Naive thymus-derived CD8-positive, alpha-beta T cell (primary cell): ENCODE data around the gene ROCK2. TPM values are rescaled to one million over a fixed set of nuclear protein-coding genes. Genes with fewer than 3 reads are reported as not detected.

Experiments used
- ATAC-seq, 2 donors: fragments of 150-1000 bp; cut with Tn5 transposase in 1 of 2; sonication (Bioruptor Pico), chemical (Tn5 transposase) in 1 of 2; 1 replicate in 1 of 2; 2 replicates in 1 of 2; pipeline ENCODE4 v1.10.0; 2021; ENCODE audit warnings: mild to moderate bottlenecking in 2 of 2, moderate library complexity in 2 of 2
- POLR2A ChIA-PET: fragments of 350-600 bp; sonication (Branson Sonifier 250); formaldehyde crosslinking; loops from one replicate; lab custom pipeline; 2021; ENCODE audit warnings: antibody characterized with exemption; lab: Charles Lee
- DNase-seq, 10 donors: peaks; one replicate each; pipeline versions ENCODE4 v3.0.0 to v3.0.0-alpha.2; 2020 to 2022
- H3K27ac Mint-ChIP-seq, 10 donors: one replicate each; pipeline ENCODE4 v1.8.0; 2020 to 2022; ENCODE audit warnings: mild to moderate bottlenecking in 10 of 10, mixed read lengths in 10 of 10, moderate library complexity in 4 of 10, inconsistent platforms in 1 of 10
- H3K27me3 Mint-ChIP-seq, 5 donors: one replicate each; pipeline ENCODE4 v1.8.0; 2021 to 2022; ENCODE audit warnings: mixed read lengths in 5 of 5
- H3K36me3 Mint-ChIP-seq, 3 donors: one replicate each; pipeline ENCODE4 v1.8.0; 2020 to 2022; ENCODE audit warnings: mixed read lengths in 3 of 3, mild to moderate bottlenecking in 2 of 3, inconsistent platforms in 1 of 3
- H3K4me1 Mint-ChIP-seq, 4 donors: one replicate each; pipeline ENCODE4 v1.8.0; 2021 to 2022; ENCODE audit warnings: mixed read lengths in 4 of 4
- H3K4me3 Mint-ChIP-seq, 10 donors: one replicate each; pipeline ENCODE4 v1.8.0; 2020 to 2022; ENCODE audit warnings: mild to moderate bottlenecking in 10 of 10, mixed read lengths in 10 of 10, moderate library complexity in 6 of 10, inconsistent platforms in 1 of 10
- H3K9me3 Mint-ChIP-seq, 9 donors: one replicate each; pipeline ENCODE4 v1.8.0; 2020 to 2022; ENCODE audit warnings: mixed read lengths in 9 of 9, mild to moderate bottlenecking in 3 of 9, inconsistent platforms in 1 of 9, moderate library complexity in 1 of 9
- polyA plus RNA-seq, 3 donors: library from polyadenylated mRNA; unstranded; fragments of 300-500 nt; fragmentation: Illumina TruSeq; gene quantifications; one replicate each; pipeline ENCODE4 v1.2.3, GENCODE V29; 2021
- total RNA-seq, 8 experiments: library from RNA in 2 of 8; stranded (reverse) in 2 of 8; gene quantifications; one replicate each; pipeline ENCODE4 v1.2.3 and lab custom pipeline; 2021 to 2026

The ROCK2 gene
- total and polyA plus RNA-seq, 5 experiments from 2014 or later, result 6.1 to 23.9 (median 7.6) TPM

DNA sequence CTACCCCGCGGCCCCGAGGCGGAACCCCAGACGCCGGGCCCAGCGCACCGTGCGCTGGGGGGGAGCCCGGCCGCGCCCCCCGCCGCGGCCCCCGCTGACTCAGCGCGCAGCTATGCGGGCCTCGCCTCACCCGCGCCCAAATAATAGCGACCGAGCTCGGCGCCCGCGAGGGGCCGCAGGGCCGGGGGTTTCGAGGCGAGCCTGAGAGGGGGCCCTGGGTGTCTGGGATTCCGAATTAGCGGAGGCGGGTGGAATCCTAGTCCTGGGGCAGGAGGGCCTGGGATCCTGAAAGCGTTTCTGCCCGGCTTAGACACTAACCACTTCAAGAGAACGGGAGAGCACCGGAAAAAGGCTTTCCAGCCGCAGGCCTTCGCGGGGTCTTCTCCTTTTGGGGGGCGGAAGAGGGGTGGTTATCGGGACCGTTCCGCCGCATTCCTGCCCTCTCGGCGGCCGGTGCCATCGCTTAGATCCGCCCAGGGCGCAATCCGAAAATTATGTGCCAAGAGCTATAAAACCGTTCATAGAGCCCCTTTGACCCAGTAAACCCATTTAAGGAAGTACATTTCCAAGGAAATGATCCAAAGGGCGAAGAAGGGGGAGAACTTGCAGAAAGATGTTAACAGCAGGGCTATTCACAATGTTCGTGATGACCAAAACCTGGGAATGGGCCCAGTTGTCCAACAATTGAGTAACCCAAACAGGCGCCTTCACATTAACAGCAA, 681 bp upstream of the ROCK2 start:
- H3K4me1 Mint-ChIP-seq, result peaks cover 13 to 36% (median 27%) of the 10 kb centered on the region in 4 donors
- DNase-seq (peak in 5 of 10 donors; percentile 8 to 55 (median 30)), ATAC-seq (peak; percentile 48 to 56)
- no peaks in the 10 kb centered on the region for H3K36me3 Mint-ChIP-seq
- peak overlapping the region; percentile 78 to 94 (median 86) for H3K4me3 Mint-ChIP-seq
- H3K9me3 Mint-ChIP-seq, result no peaks in the 10 kb centered on the region
- H3K27ac Mint-ChIP-seq, result peak overlapping the region in 9 of 10 donors; percentile 12 to 92 (median 81)
- no peaks in the 10 kb centered on the region for H3K27me3 Mint-ChIP-seq
- POLR2A ChIA-PET, result interaction anchor here (0.7 to 2.1 kb wide), 4 partner anchors 190 to 215 kb away, joined by 4 to 13 read pairs (median 8); partner anchors contain the start of gene SLC66A3

DNA sequence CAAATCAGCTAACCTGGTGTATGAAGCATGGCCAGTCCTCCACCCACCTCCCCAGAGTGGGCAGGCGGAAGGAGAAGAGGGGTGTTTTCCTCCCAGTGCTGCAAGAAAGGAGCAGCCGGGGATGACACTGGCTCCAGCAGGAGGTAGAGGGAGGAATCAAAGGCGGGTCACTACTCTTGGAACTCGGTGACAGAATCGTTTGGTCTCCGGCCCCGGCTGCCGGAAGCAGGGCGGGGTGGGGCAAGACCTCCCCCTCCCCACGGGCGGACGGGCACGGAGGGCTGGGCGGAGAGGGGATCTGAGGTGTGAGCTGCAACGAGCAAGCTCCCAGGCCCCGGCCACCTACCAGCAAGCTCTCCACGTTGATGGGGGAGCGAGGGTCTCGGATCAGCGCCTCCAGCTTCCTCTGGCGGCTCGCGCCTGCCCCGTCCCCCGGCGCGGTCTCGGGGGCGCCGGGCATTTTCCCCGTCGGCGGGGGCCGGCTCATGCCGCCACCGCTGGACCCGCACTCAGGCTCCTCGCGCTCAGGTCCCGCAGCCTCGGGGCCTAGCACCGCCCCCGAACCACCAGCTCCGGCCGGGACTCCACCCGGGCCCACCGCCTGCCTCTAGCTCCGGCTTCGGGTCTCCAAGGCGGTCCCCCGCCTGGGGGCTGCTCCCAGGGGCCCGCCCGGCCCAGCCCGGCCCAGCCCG, 640 bp downstream of the ROCK2 start:
- Mint-ChIP-seq H3K27me3 (no peaks in the 10 kb centered on the region), H3K4me3 (peak overlapping the region; percentile 93 to 100 (median 98)), H3K9me3 (no peaks in the 10 kb centered on the region), H3K27ac (peak overlapping the region; percentile 82 to 97 (median 94)), H3K4me1 (peaks cover 15 to 46% (median 34%) of the 10 kb centered on the region in 4 donors), H3K36me3 (no peaks in the 10 kb centered on the region)
- ATAC-seq (peak; percentile 33 to 43), DNase-seq (peak in 9 of 10 donors; percentile 1 to 66 (median 21))
- POLR2A ChIA-PET, result interaction anchor here (0.6 to 2.1 kb wide), 5 partner anchors 31 to 211 kb away, joined by 3 to 13 read pairs (median 5); partner anchors contain the start of gene SLC66A3

GRCh38 chr2:11343368-11343649, 1.1 kb downstream of the ROCK2 start:
- no peak for DNase-seq
- Mint-ChIP-seq H3K27me3 (no peaks in the 10 kb centered on the region), H3K36me3 (no peaks in the 10 kb centered on the region), H3K9me3 (no peaks in the 10 kb centered on the region), H3K4me1 (peaks cover 15 to 49% (median 36%) of the 10 kb centered on the region in 4 donors), H3K4me3 (peak overlapping the region; percentile 93 to 100 (median 98)), H3K27ac (peak overlapping the region; percentile 82 to 97 (median 94))
- POLR2A ChIA-PET, result interaction anchor here (0.8 to 2.1 kb wide), 4 partner anchors 47 to 210 kb away, joined by 3 to 13 read pairs (median 6); partner anchors contain the start of gene SLC66A3
- peak in 1 of 2 donors; percentile 48 for ATAC-seq

- no peak for DNase-seq
- H3K9me3 Mint-ChIP-seq, result no peaks in the 10 kb centered on the region
- POLR2A ChIA-PET, result interaction anchor here (0.5 kb wide), 1 partner anchor 619 kb away, joined by 3 read pairs; no protein-coding TSS in a partner anchor
Observed at GRCh38 chr2:11342551-11343367, 1.7 kb downstream of the ROCK2 start.

GRCh38 chr2:11340717-11341116, 3.7 kb downstream of the ROCK2 start:
- peaks cover 15 to 55% (median 39%) of the 10 kb centered on the region in 4 donors for H3K4me1 Mint-ChIP-seq
- no peaks in the 10 kb centered on the region for H3K27me3 Mint-ChIP-seq
- POLR2A ChIA-PET, result no interaction called here
- DNase-seq (no peak), ATAC-seq (no peak)
- H3K27ac Mint-ChIP-seq, result peak overlapping the region in 2 of 10 donors; percentile 13 to 33
- H3K4me3 Mint-ChIP-seq, result peak overlapping the region in 2 of 10 donors; percentile 13 to 38
- peaks cover 0 to 4% (median 0%) of the 10 kb centered on the region in 9 donors for H3K9me3 Mint-ChIP-seq
- H3K36me3 Mint-ChIP-seq, result peaks cover 0 to 4% (median 1%) of the 10 kb centered on the region in 3 donors

More at GRCh38 chr2:11342551-11343367, 1.7 kb downstream of the ROCK2 start:
- H3K4me1 Mint-ChIP-seq, result peaks cover 15 to 49% (median 36%) of the 10 kb centered on the region in 4 donors
- H3K27me3 Mint-ChIP-seq, result no peaks in the 10 kb centered on the region
- no peak for ATAC-seq
- no peaks in the 10 kb centered on the region for H3K36me3 Mint-ChIP-seq
- peak overlapping the region in 8 of 10 donors; percentile 82 to 97 (median 94) for H3K27ac Mint-ChIP-seq
- H3K4me3 Mint-ChIP-seq, result peak overlapping the region; percentile 93 to 100 (median 98)

GRCh38 chr2:11339508-11340083, 4.8 kb downstream of the ROCK2 start:
- Mint-ChIP-seq H3K9me3 (peaks cover 0 to 4% (median 0%) of the 10 kb centered on the region in 9 donors), H3K4me1 (peaks cover 13 to 52% (median 33%) of the 10 kb centered on the region in 4 donors), H3K27me3 (no peaks in the 10 kb centered on the region)

DNA sequence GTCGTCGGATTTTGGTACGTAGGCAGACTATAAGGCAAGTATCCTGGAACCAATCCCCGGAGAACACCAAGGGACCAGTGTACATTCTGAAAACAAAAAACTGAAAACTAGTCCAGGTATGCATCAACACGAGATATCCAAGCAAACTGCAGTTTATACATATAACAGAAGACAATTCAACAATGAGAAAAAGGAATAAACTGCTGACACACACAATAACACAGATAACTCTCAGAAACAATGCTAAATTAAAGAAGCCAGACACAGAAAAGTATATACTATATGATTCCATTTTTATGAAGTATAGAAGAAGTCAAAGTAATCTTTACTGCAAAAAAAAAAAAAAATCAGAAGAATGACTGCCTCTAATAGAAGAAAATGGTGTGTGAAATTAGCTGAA, 5.9 kb downstream of the ROCK2 start:
- no peak for DNase-seq
- no peaks in the 10 kb centered on the region for H3K27me3 Mint-ChIP-seq
- peaks cover 0 to 4% (median 2%) of the 10 kb centered on the region in 3 donors for H3K36me3 Mint-ChIP-seq
- peaks cover 13 to 56% (median 34%) of the 10 kb centered on the region in 4 donors for H3K4me1 Mint-ChIP-seq
- ATAC-seq, result no peak
- H3K4me3 Mint-ChIP-seq, result no peak overlapping the region
- H3K27ac Mint-ChIP-seq, result no peak overlapping the region
- peaks cover 0 to 4% (median 0%) of the 10 kb centered on the region in 9 donors for H3K9me3 Mint-ChIP-seq
- POLR2A ChIA-PET, result no interaction called here

More at GRCh38 chr2:11339508-11340083, 4.8 kb downstream of the ROCK2 start:
- peaks cover 0 to 4% (median 1%) of the 10 kb centered on the region in 3 donors for H3K36me3 Mint-ChIP-seq
- DNase-seq (no peak), ATAC-seq (no peak)
- POLR2A ChIA-PET, result no interaction called here
- H3K4me3 Mint-ChIP-seq, result no peak overlapping the region
- H3K27ac Mint-ChIP-seq, result no peak overlapping the region

- Mint-ChIP-seq H3K27ac (peak overlapping the region in 1 of 10 donors; percentile 21), H3K27me3 (no peaks in the 10 kb centered on the region), H3K9me3 (peaks cover 0 to 6% (median 2%) of the 10 kb centered on the region in 9 donors), H3K4me1 (peaks cover 6 to 52% (median 28%) of the 10 kb centered on the region in 4 donors), H3K36me3 (peaks cover 0 to 5% (median 4%) of the 10 kb centered on the region in 3 donors), H3K4me3 (no peak overlapping the region)
- POLR2A ChIA-PET, result no interaction called here
- DNase-seq (no peak), ATAC-seq (no peak)
Observed at GRCh38 chr2:11337909-11338308, 6.5 kb downstream of the ROCK2 start.

DNA sequence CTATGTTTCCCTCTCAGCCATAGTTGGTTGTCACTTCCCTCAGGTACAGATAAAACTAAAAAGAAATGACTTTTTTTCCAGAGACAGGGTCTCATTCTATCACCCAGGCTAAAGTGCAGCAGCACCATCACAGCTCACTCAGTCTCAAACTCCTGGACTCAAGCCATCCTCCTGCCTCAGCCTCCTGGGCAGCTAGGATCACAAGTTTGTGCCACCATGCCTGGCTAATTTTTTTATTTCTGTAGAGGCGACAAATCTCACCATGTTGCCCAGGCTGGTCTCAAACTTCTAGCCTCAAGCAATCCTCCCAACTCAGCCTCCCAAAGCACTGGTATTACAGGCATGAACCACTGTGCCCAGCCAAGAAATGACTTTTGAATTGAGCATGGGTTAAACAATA, 8.2 kb downstream of the ROCK2 start:
- Mint-ChIP-seq H3K4me3 (no peak overlapping the region), H3K27me3 (no peaks in the 10 kb centered on the region), H3K9me3 (peaks cover 0 to 9% (median 2%) of the 10 kb centered on the region in 9 donors), H3K27ac (no peak overlapping the region), H3K4me1 (peaks cover 4 to 40% (median 21%) of the 10 kb centered on the region in 4 donors), H3K36me3 (peaks cover 0 to 9% (median 4%) of the 10 kb centered on the region in 3 donors)
- POLR2A ChIA-PET, result no interaction called here
- no peak for ATAC-seq
- DNase-seq, result no peak

DNA sequence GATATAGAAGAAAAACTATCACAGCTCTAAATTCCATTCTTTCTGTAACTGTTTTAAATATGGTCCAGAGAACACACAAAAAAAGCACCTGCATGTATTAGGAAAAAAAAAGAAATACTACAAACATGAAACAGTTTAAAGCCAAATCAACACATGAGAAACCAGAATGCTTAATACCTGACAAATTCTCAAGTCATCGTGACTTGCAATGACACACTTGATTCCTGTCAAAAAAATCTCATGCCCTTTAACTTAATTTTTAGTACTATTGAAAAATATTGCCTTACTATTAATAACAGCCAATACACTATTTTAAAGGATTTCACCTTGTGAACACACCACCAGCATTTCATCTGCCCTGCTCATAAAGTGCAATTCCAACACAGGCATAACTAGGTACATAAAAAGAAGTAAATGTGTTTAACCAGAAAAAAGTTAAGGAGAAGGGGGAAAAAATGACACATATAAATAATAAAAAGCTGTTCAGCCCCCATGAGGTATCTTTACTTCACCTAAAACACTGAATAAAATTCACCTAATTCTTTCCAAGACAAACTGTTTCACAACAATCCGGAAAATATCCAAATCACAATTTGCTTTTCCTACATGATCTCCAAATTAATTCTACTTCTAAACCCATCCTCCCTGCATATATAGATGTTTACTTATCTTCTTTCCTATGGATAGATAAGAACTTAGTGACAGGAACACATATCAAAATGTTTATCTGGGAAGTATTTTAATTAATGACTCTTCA, 10.8 kb downstream of the ROCK2 start:
- ATAC-seq (no peak), DNase-seq (no peak)
- H3K9me3 Mint-ChIP-seq, result peaks cover 0 to 9% (median 2%) of the 10 kb centered on the region in 9 donors
- H3K4me1 Mint-ChIP-seq, result peaks cover under 1 to 24% (median 11%) of the 10 kb centered on the region in 4 donors
- no peaks in the 10 kb centered on the region for H3K27me3 Mint-ChIP-seq
- no peak overlapping the region for H3K4me3 Mint-ChIP-seq
- POLR2A ChIA-PET, result interaction anchor here (0.5 kb wide), 1 partner anchor 222 kb away, joined by 5 read pairs; no protein-coding TSS in a partner anchor
- peaks cover 0 to 9% (median 4%) of the 10 kb centered on the region in 3 donors for H3K36me3 Mint-ChIP-seq
- no peak overlapping the region for H3K27ac Mint-ChIP-seq

GRCh38 chr2:11332596-11332995, 11.8 kb downstream of the ROCK2 start:
- H3K4me3 Mint-ChIP-seq, result no peak overlapping the region
- POLR2A ChIA-PET, result no interaction called here
- H3K4me1 Mint-ChIP-seq, result peaks cover 6 to 32% (median 14%) of the 10 kb centered on the region in 4 donors
- no peaks in the 10 kb centered on the region for H3K27me3 Mint-ChIP-seq
- H3K27ac Mint-ChIP-seq, result no peak overlapping the region
- ATAC-seq, result no peak
- DNase-seq, result no peak
- peaks cover 0 to 9% (median 2%) of the 10 kb centered on the region in 9 donors for H3K9me3 Mint-ChIP-seq
- peaks cover 0 to 9% (median 4%) of the 10 kb centered on the region in 3 donors for H3K36me3 Mint-ChIP-seq
